Measurements from ENCODE around the gene SMNDC1. TPM values are rescaled to one million over a fixed set of nuclear protein-coding genes. Genes with fewer than 3 reads are reported as not detected.

The SMNDC1 gene
- total and polyA plus RNA-seq, 10 of the 15 experiments (the other 5 are each of a cell fraction or from before 2014, with no cell fraction given): 4.6 to 37.2 (median 18.1) TPM

DNA sequence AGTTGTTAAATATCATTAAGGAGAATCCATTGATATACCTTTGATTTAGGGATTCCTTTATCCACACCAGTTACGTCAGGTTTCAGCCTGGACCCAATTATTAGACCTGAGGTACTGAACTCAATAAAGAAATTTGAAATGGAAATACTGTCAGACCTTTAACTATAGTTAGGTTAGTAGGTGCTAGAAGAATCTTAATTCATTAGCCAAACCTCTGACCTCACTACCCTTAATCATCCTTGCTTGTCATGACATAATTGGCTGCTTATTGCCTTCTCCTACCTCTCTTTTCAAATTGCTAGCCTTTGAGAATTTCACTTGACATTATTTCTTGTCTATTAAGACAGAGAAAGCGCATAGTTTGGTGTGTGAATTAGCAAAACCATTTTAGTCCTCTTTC lies 27.1 kb downstream of the SMNDC1 start:
- no peak for DNase-seq (ENCODE audit: low read depth, low spot score)
- 98% methylated on average over 2 of the region's 2 CpGs for WGBS (ENCODE audit: insufficient coverage, insufficient replicate concordance, low lambda C conversion rate, missing lambda C conversion rate)
- Histone ChIP-seq H3K79me2 (ENCODE audit: control insufficient read depth, insufficient read depth, low read length) (no peaks in the 10 kb centered on the region), H2AFZ (ENCODE audit: control insufficient read depth, low read depth, low read length) (no peak overlapping the region), H3K4me3 (no peak overlapping the region), H3K27me3 (replicated peaks in 1 of 2; ENCODE audit: control insufficient read depth in 2 of 2, insufficient read depth in 2 of 2, low read length in 1 of 2) (no peaks in the 10 kb centered on the region; a peak in 1 of 4 replicates), H3K36me3 (ENCODE audit: control insufficient read depth in 2 of 2, insufficient read depth in 2 of 2, low read length in 1 of 2) (no peaks in the 10 kb centered on the region), H4K20me1 (ENCODE audit: control insufficient read depth, insufficient read depth) (no peaks in the 10 kb centered on the region), H3K9me3 (replicated peaks; ENCODE audit: control insufficient read depth, insufficient read depth, low read length) (no peaks in the 10 kb centered on the region), H3K27ac (ENCODE audit: control insufficient read depth, insufficient read depth) (no peak overlapping the region), H3K4me2 (ENCODE audit: control insufficient read depth, insufficient read depth) (no peak overlapping the region), H3K4me1 (ENCODE audit: control insufficient read depth, insufficient read depth, low read length) (peaks cover 7% of the 10 kb centered on the region), H3K9ac (ENCODE audit: control insufficient read depth, insufficient read depth, low read length) (no peak overlapping the region)
- ChIA-PET POLR2A (no interaction called here), SMC1A (ENCODE audit: uncharacterized antibody, unreplicated experiment) (interaction anchor here (0.9 to 2.5 kb wide), 3 partner anchors 64 to 139 kb away, joined by 3 to 34 read pairs (median 12); no protein-coding TSS in a partner anchor), CTCF (interaction anchor here (1.6 to 6.7 kb wide), 2 partner anchors 124 to 138 kb away, joined by 4 to 105 read pairs; no protein-coding TSS in a partner anchor), RAD21 (ENCODE audit: unreplicated experiment) (interaction anchor here (2.3 kb wide), 1 partner anchor 136 kb away, joined by 12 read pairs; no protein-coding TSS in a partner anchor)
- no peak for ATAC-seq
- TF ChIP-seq KLF5 (IDR thresholded peaks at IDR 0.05; ENCODE audit: partially characterized antibody) (no peak), FOXK2 (IDR thresholded peaks at IDR 0.05) (no peak), RB1 (IDR thresholded peaks at IDR 0.05; ENCODE audit: borderline replicate concordance) (no peak)
- TF ChIP-seq, protein P1, sequence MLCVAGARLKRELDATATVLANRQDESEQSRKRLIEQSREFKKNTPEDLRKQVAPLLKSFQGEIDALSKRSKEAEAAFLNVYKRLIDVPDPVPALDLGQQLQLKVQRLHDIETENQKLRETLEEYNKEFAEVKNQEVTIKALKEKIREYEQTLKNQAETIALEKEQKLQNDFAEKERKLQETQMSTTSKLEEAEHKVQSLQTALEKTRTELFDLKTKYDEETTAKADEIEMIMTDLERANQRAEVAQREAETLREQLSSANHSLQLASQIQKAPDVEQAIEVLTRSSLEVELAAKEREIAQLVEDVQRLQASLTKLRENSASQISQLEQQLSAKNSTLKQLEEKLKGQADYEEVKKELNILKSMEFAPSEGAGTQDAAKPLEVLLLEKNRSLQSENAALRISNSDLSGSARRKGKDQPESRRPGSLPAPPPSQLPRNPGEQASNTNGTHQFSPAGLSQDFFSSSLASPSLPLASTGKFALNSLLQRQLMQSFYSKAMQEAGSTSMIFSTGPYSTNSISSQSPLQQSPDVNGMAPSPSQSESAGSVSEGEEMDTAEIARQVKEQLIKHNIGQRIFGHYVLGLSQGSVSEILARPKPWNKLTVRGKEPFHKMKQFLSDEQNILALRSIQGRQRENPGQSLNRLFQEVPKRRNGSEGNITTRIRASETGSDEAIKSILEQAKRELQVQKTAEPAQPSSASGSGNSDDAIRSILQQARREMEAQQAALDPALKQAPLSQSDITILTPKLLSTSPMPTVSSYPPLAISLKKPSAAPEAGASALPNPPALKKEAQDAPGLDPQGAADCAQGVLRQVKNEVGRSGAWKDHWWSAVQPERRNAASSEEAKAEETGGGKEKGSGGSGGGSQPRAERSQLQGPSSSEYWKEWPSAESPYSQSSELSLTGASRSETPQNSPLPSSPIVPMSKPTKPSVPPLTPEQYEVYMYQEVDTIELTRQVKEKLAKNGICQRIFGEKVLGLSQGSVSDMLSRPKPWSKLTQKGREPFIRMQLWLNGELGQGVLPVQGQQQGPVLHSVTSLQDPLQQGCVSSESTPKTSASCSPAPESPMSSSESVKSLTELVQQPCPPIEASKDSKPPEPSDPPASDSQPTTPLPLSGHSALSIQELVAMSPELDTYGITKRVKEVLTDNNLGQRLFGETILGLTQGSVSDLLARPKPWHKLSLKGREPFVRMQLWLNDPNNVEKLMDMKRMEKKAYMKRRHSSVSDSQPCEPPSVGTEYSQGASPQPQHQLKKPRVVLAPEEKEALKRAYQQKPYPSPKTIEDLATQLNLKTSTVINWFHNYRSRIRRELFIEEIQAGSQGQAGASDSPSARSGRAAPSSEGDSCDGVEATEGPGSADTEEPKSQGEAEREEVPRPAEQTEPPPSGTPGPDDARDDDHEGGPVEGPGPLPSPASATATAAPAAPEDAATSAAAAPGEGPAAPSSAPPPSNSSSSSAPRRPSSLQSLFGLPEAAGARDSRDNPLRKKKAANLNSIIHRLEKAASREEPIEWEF (IDR thresholded peaks at IDR 0.05; ENCODE audit: insufficient replicate concordance, low read depth, low read length): no peak
- no peak for FAIRE-seq
- no TSS peak for BruUV-seq (replicated peaks)
- intact Hi-C loops (cut with micrococcal nuclease; ENCODE audit: unreplicated experiment) (loop anchor here (5.0 to 10.0 kb wide), 2 partner anchors 35 to 323 kb away; no protein-coding TSS in a partner anchor), in situ Hi-C loops (cut with MboI) (no loop called here)
